H9 (cell line): ENCODE data around the gene COL4A1. TPM values are rescaled to one million over a fixed set of nuclear protein-coding genes. Genes with fewer than 3 reads are reported as not detected.

Source experiments
- DNase-seq: peaks from one replicate; pipeline ENCODE4 v3.0.0-alpha.2; 2017
- H2AFZ ChIP-seq: one replicate; pipeline ENCODE4 v1.6.1; 2013; ENCODE audit warnings: mild to moderate bottlenecking, low read length, control low read depth, moderate library complexity
- H2AK5ac ChIP-seq: 2 replicates; pipeline ENCODE4 v1.6.1; 2013; ENCODE audit warnings: low read length, control low read depth, mixed read lengths; ENCODE audit not compliant: insufficient read length
- H2BK120ac ChIP-seq: one replicate; pipeline ENCODE4 v1.6.1; 2013; ENCODE audit warnings: low read depth, mild to moderate bottlenecking, low read length, control low read depth, inconsistent platforms; ENCODE audit not compliant: poor library complexity, severe bottlenecking
- H2BK12ac ChIP-seq: 2 replicates; pipeline ENCODE4 v1.6.1; 2013; ENCODE audit warnings: low read length, control low read depth, mixed read lengths, low read depth; ENCODE audit not compliant: insufficient read length
- H2BK15ac ChIP-seq: 2 replicates; pipeline ENCODE4 v1.6.1; 2013; ENCODE audit warnings: low read depth, low read length, control low read depth
- H2BK20ac ChIP-seq: one replicate; pipeline ENCODE4 v1.6.1; 2013; ENCODE audit warnings: low read depth, mild to moderate bottlenecking, low read length, control low read depth, inconsistent platforms; ENCODE audit not compliant: poor library complexity, severe bottlenecking
- H2BK5ac ChIP-seq: 2 replicates; pipeline ENCODE4 v1.6.1; 2013; ENCODE audit warnings: low read length, control low read depth, mixed read lengths; ENCODE audit not compliant: insufficient read length
- H3K14ac ChIP-seq: 2 replicates; pipeline ENCODE4 v1.6.1; 2013; ENCODE audit warnings: low read length, control low read depth; ENCODE audit not compliant: insufficient read depth
- H3K18ac ChIP-seq: 2 replicates; pipeline ENCODE4 v1.6.1; 2013; ENCODE audit warnings: low read depth, mild to moderate bottlenecking, mixed read lengths, low read length, control low read depth; ENCODE audit not compliant: insufficient read length
- H3K23ac ChIP-seq: 2 replicates; pipeline ENCODE4 v1.6.1; 2013; ENCODE audit warnings: low read length, control low read depth, mixed read lengths, low read depth; ENCODE audit not compliant: insufficient read length
- H3K23me2 ChIP-seq: 2 replicates; pipeline ENCODE4 v1.6.1; 2013; ENCODE audit warnings: low read depth, mild to moderate bottlenecking, mixed read lengths, low read length, control low read depth; ENCODE audit not compliant: insufficient read length, poor library complexity, severe bottlenecking
- H3K27ac ChIP-seq: 2 replicates; pipeline ENCODE4 v1.5.1; 2013; ENCODE audit warnings: low read length, control low read depth, mixed read lengths, low read depth; ENCODE audit not compliant: insufficient read length
- H3K27me3 ChIP-seq: 2 replicates; pipeline ENCODE4 v1.6.1; 2013; ENCODE audit warnings: low read length, control low read depth, inconsistent platforms; ENCODE audit not compliant: insufficient read depth
- H3K4ac ChIP-seq: 2 replicates; pipeline ENCODE4 v1.6.1; 2013; ENCODE audit warnings: low read depth, mild to moderate bottlenecking, control low read depth, inconsistent platforms, low read length, moderate library complexity
- H3K4me1 ChIP-seq: 2 replicates; pipeline ENCODE4 v1.6.1; 2013; ENCODE audit warnings: low read length, control low read depth, inconsistent platforms; ENCODE audit not compliant: insufficient read depth
- H3K4me2 ChIP-seq: 2 replicates; pipeline ENCODE4 v1.6.1; 2013; ENCODE audit warnings: low read length, control low read depth, mixed read lengths; ENCODE audit not compliant: insufficient read length, insufficient read depth
- H3K56ac ChIP-seq: 2 replicates; pipeline ENCODE4 v1.6.1; 2013; ENCODE audit warnings: low read depth, mild to moderate bottlenecking, mixed read lengths, low read length, control low read depth; ENCODE audit not compliant: insufficient read length
- H3K79me1 ChIP-seq: 2 replicates; pipeline ENCODE4 v1.6.1; 2013; ENCODE audit warnings: low read depth, mild to moderate bottlenecking, moderate library complexity, low read length, control low read depth, inconsistent platforms; ENCODE audit not compliant: insufficient read depth, poor library complexity, severe bottlenecking
- H3K79me2 ChIP-seq: 2 replicates; pipeline ENCODE4 v1.6.1; 2013; ENCODE audit warnings: low read length, control low read depth, inconsistent platforms; ENCODE audit not compliant: insufficient read depth
- H3K9ac ChIP-seq: 2 replicates; pipeline ENCODE4 v1.6.1; 2013; ENCODE audit warnings: low read length, control low read depth, mixed read lengths; ENCODE audit not compliant: insufficient read length; ENCODE audit errors: extremely low read depth
- H3K9me3 ChIP-seq: one replicate; pipeline ENCODE4 v1.6.1; 2013; ENCODE audit warnings: low read depth, low read length, inconsistent platforms; ENCODE audit not compliant: control insufficient read depth
- H3T11ph ChIP-seq: one replicate; pipeline ENCODE4 v1.6.1; 2013; ENCODE audit warnings: mild to moderate bottlenecking, low read length, control low read depth, inconsistent platforms
- H4K20me1 ChIP-seq: one replicate; pipeline ENCODE4 v1.6.1; 2013; ENCODE audit not compliant: control insufficient read depth, insufficient read length, insufficient read depth
- H4K5ac ChIP-seq: 2 replicates; pipeline ENCODE4 v1.6.1; 2013; ENCODE audit warnings: low read depth, mild to moderate bottlenecking, mixed read lengths, low read length, control low read depth; ENCODE audit not compliant: insufficient read length
- H4K8ac ChIP-seq: replicated peaks from 2 replicates; pipeline ENCODE4 v1.6.1; 2013; ENCODE audit warnings: low read length, control low read depth, mixed read lengths, low read depth; ENCODE audit not compliant: insufficient read length
- H4K91ac ChIP-seq: 2 replicates; pipeline ENCODE4 v1.6.1; 2013; ENCODE audit warnings: low read depth, mild to moderate bottlenecking, moderate library complexity, mixed read lengths, low read length, control low read depth; ENCODE audit not compliant: insufficient read length
- H3K27ac Mint-ChIP-seq, 3 experiments: 2 replicates in 2 of 3; 3 replicates in 1 of 3; pipeline ENCODE4 v1.8.0; 2020 to 2021; ENCODE audit warnings: mixed read lengths in 3 of 3, mild to moderate bottlenecking in 1 of 3, moderate library complexity in 1 of 3
- H3K27me3 Mint-ChIP-seq: 2 replicates; pipeline ENCODE4 v1.8.0; 2021; ENCODE audit warnings: low read depth, mild to moderate bottlenecking, moderate library complexity, mixed read lengths
- H3K36me3 Mint-ChIP-seq, 3 experiments: 2 replicates in 2 of 3; 3 replicates in 1 of 3; pipeline ENCODE4 v1.8.0; 2020 to 2021; ENCODE audit warnings: low read depth in 3 of 3, mixed read lengths in 3 of 3; ENCODE audit not compliant: insufficient read depth in 1 of 3
- H3K4me1 Mint-ChIP-seq, 2 experiments: 2 replicates each; pipeline ENCODE4 v1.8.0; 2020; ENCODE audit warnings: mixed read lengths in 2 of 2
- H3K4me3 Mint-ChIP-seq, 2 experiments: 2 replicates in 1 of 2; 3 replicates in 1 of 2; pipeline ENCODE4 v1.8.0; 2020 to 2021; ENCODE audit warnings: mild to moderate bottlenecking in 2 of 2, mixed read lengths in 2 of 2, moderate library complexity in 1 of 2
- H3K9me3 Mint-ChIP-seq, 2 experiments: 2 replicates in 1 of 2; 3 replicates in 1 of 2; pipeline ENCODE4 v1.8.0; 2020; ENCODE audit warnings: mild to moderate bottlenecking in 2 of 2, mixed read lengths in 2 of 2, moderate library complexity in 1 of 2
- WGBS: extraction: QIAGEN DNeasy Blood & Tissue Kit; methylation state at CpG from one replicate; pipeline ENCODE4 v1.1.7; 2013; ENCODE audit warnings: missing lambda C conversion rate, low lambda C conversion rate, mixed read lengths; ENCODE audit not compliant: insufficient read length; ENCODE audit errors: extremely low coverage; 5-methylcytosine and 5-hydroxymethylcytosine counted together
- total RNA-seq: library from RNA; stranded (reverse); gene quantifications from 2 replicates; pipeline ENCODE4 v1.2.1, GENCODE V29; 2021
- TF ChIP-seq, protein P1 (sequence below): fragments of 200-600 bp; sonication (generic); conservative IDR thresholded peaks from 3 replicates; pipeline ENCODE4 v1.8.0; 2021; ENCODE audit warnings: antibody characterized with exemption, mild to moderate bottlenecking

COL4A1 gene
- total RNA-seq, 1 experiment from 2014 or later: 73.1 TPM

DNA sequence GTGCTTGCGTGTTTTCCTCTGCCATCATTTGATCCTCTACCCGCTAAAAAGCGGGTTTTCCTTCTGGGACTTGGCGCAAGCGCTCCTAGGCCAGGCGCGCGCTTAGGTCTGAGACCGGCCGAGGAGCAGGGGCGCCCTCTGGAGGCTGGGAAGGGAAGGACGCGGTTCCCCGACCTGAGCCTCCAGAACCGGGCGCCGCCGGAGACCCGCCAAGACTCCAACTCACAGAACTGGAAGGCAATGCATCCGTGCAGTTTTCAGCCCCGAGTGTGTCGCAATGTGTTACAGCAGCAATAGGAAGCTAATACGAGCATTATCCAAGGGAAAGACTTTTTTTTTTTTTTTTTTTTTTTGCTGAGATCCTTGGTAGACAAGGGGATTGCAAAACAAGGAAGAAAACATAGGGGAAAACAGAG lies 190.9 kb downstream of the COL4A1 start:
- Histone ChIP-seq H2BK15ac (no peak overlapping the region), H2BK20ac (no peak overlapping the region), H3K23me2 (no peaks in the 10 kb centered on the region), H4K8ac (no peak overlapping the region), H3K79me2 (no peaks in the 10 kb centered on the region), H4K5ac (no peak overlapping the region), H3K9me3 (no peaks in the 10 kb centered on the region), H3K23ac (no peak overlapping the region), H2BK12ac (no peak overlapping the region), H3K4ac (no peak overlapping the region), H2AK5ac (no peak overlapping the region), H3K18ac (no peak overlapping the region), H3K27ac (no peak overlapping the region), H2BK120ac (no peak overlapping the region), H3K4me1 (no peaks in the 10 kb centered on the region), H3K14ac (no peak overlapping the region), H4K91ac (no peak overlapping the region), H3K56ac (no peak overlapping the region), H2BK5ac (no peak overlapping the region), H3K4me2 (no peak overlapping the region), H2AFZ (no peak overlapping the region), H3K27me3 (no peaks in the 10 kb centered on the region), H3T11ph (no peak overlapping the region), H4K20me1 (no peaks in the 10 kb centered on the region), H3K79me1 (no peaks in the 10 kb centered on the region), H3K9ac (no peak overlapping the region)
- H3K27me3 Mint-ChIP-seq: peaks cover 29% of the 10 kb centered on the region
- TF ChIP-seq, protein P1, sequence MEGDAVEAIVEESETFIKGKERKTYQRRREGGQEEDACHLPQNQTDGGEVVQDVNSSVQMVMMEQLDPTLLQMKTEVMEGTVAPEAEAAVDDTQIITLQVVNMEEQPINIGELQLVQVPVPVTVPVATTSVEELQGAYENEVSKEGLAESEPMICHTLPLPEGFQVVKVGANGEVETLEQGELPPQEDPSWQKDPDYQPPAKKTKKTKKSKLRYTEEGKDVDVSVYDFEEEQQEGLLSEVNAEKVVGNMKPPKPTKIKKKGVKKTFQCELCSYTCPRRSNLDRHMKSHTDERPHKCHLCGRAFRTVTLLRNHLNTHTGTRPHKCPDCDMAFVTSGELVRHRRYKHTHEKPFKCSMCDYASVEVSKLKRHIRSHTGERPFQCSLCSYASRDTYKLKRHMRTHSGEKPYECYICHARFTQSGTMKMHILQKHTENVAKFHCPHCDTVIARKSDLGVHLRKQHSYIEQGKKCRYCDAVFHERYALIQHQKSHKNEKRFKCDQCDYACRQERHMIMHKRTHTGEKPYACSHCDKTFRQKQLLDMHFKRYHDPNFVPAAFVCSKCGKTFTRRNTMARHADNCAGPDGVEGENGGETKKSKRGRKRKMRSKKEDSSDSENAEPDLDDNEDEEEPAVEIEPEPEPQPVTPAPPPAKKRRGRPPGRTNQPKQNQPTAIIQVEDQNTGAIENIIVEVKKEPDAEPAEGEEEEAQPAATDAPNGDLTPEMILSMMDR: peak; percentile 95
- peak; percentile 82 for DNase-seq
- H3K27ac Mint-ChIP-seq: no peak overlapping the region
- H3K9me3 Mint-ChIP-seq: no peaks in the 10 kb centered on the region
- H3K36me3 Mint-ChIP-seq: no peaks in the 10 kb centered on the region
- H3K4me3 Mint-ChIP-seq: no peak overlapping the region
- H3K4me1 Mint-ChIP-seq: peaks cover 15 to 19% of the 10 kb centered on the region in 2 experiments
- no CpG with 5 or more reads among the region's 23 CpGs for WGBS
